Hematopoietic multipotent progenitor cell treated with erythropoietin and hydrocortisone succinate and interleukin-3 and kit ligand, for 17 days (in vitro differentiated cells): ENCODE measurements around the gene TRMT2A.
"Not testable (repeated sequence)": the region's sequence is repeated elsewhere in the genome, so short reads cannot be mapped to it uniquely, and the experiment has no call there.

ENCODE experiments used
- DNase-seq: peaks from one replicate; pipeline ENCODE4 v3.0.0-alpha.2; 2015; ENCODE audit warnings: low spot score

The TRMT2A gene, protein sequence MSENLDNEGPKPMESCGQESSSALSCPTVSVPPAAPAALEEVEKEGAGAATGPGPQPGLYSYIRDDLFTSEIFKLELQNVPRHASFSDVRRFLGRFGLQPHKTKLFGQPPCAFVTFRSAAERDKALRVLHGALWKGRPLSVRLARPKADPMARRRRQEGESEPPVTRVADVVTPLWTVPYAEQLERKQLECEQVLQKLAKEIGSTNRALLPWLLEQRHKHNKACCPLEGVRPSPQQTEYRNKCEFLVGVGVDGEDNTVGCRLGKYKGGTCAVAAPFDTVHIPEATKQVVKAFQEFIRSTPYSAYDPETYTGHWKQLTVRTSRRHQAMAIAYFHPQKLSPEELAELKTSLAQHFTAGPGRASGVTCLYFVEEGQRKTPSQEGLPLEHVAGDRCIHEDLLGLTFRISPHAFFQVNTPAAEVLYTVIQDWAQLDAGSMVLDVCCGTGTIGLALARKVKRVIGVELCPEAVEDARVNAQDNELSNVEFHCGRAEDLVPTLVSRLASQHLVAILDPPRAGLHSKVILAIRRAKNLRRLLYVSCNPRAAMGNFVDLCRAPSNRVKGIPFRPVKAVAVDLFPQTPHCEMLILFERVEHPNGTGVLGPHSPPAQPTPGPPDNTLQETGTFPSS

GRCh38 chr22:20116951-20117632, at the start of gene TRMT2A:
TSS of gene TRMT2A (minus strand) at chr22:20117226. CDS start at chr22:20116906, 320 bp downstream.
- DNase-seq, result peak; percentile 82

DNA sequence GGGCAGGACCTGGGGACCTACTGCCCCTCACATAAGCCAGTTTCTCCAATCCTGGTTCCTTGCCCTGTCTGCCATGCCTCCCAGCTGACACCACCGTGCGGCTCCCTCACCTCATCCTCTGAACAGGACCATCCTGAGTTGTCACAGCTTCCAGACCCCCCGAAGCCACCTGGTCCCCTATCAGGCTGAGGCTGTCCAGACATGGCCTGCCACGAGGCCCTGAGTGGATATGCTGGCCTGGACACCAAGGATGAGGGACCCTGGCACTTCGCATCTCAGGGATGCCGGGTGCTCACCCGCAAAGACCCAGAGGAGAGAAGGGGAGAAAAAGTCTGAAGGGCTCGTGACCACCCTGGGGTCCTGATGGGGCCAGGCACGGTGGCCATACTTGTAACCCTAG, 49.7 kb upstream of the TRMT2A start:
- DNase-seq, result no peak

DNA sequence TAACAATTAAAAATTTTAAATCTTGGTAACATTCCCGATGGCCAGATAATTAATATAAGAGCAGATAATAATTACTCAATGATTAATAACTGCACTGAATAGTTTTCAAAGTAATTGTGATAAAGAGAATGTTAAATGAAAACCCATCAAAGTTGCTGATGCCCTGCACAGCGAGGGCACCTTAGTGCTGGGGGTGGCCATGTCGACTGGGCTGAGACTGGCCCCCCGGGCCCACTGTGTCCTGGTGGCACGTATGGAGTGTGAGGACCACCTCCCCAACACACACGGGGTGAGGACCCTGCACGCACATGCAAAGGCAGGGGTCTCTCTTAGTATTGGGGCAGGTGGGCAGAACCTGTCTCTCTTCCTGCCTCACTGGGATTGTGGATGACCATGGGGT, 48.9 kb upstream of the TRMT2A start:
- no peak for DNase-seq

- no peak for DNase-seq
Observed at GRCh38 chr22:20165421-20165820, 48.4 kb upstream of the TRMT2A start.

DNA sequence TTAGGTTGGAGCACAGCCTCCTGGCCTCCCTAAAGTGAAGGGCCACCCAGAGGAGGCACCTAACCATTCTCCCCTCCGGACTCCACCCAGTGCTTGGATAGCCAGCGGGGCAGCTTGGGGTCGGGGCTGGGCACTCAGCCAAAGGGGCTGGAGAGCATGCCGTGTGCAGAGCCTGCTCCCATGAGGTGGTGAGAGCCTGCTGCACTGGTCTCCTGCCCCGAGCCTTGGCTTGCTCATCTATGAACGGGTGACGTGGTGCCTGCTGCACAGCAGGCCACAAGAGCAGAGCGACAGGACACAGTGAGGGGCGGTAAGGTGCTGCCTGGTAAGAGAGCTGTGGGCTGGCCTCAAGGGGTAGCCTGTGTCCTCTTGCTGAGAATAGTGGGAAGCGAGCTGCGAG, 47.8 kb upstream of the TRMT2A start:
- DNase-seq, result no peak

DNA sequence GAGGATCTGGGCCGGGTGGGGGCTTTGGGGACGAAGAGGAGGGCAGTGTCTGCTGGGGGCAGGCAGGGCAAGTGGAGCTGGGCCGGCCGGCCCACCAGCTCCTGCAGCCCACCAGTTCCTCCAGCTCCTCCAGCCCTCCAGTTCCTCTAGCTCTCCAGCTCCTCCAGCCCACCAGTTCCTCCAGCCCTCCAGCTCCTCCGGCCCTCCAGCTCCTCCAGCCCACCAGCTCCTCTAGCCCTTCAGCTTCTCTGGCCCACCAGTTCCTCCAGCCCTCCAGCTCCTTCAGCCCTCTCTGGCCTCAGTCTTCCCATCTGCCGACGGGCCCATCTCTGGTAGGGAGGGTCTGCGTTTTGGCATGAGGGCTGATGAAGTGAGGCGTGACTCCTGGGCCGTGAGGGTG, 43.0 kb upstream of the TRMT2A start:
- no peak for DNase-seq

DNA sequence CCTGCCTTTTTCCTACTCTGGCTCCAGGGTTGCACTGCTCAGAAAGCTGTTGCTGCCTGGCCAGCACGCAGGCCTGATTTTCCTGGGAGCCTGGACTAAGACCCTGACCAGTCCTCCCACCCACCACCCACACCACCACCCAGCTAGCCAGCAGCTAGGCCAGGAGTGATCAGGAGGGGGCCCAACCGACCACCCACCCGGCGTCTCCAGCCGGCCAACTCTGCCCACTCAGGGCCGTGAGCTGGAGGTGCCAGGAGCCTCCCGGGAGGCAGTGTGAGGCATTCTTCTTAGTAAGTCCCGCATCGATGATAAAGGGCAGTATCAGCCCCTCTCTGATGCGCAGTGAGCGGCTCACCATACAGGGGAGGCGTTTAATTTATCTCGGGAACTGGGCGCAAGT, 42.5 kb upstream of the TRMT2A start:
- DNase-seq, result not testable (repeated sequence)

- DNase-seq, result no peak
Observed at GRCh38 chr22:20159076-20159475, 42.0 kb upstream of the TRMT2A start.

GRCh38 chr22:20158391-20159036, 41.5 kb upstream of the TRMT2A start:
- DNase-seq, result no peak

GRCh38 chr22:20157430-20158183, 40.6 kb upstream of the TRMT2A start:
- DNase-seq, result no peak

GRCh38 chr22:20156611-20157429, 39.8 kb upstream of the TRMT2A start:
- DNase-seq, result peak; percentile 77

GRCh38 chr22:20156042-20156389, 39.0 kb upstream of the TRMT2A start:
- DNase-seq, result no peak

- no peak for DNase-seq
Observed at GRCh38 chr22:20155330-20156041, 38.5 kb upstream of the TRMT2A start.

DNA sequence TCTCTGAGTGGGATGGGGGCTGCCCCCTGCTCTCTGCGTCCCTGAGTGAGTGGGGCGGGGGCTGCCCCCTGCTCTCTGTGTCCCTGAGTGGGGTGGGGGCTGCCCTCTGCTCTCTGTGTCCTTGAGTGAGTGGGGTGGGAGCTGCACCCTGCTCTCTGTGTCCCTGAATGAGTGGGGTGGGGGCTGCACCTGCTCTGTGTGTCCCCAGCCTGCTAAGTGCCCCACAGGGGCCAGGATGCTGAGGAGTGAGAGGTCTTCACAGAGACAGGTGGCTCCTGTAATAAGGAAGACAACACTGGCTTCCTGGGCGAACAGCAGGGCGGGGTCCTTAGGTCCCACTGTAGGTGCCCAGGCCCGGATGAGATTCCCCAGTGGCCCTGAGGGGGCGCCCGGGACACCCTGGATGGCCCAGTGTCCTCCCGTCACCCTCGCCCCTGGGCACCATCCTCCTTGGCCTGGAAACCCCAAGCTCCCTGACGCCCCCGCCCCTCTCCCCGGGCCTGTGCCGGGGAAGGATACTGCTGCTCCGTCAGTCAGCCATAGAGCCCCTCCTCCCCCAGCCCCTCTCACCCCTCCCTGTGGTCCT, 37.7 kb upstream of the TRMT2A start:
- no peak for DNase-seq

DNA sequence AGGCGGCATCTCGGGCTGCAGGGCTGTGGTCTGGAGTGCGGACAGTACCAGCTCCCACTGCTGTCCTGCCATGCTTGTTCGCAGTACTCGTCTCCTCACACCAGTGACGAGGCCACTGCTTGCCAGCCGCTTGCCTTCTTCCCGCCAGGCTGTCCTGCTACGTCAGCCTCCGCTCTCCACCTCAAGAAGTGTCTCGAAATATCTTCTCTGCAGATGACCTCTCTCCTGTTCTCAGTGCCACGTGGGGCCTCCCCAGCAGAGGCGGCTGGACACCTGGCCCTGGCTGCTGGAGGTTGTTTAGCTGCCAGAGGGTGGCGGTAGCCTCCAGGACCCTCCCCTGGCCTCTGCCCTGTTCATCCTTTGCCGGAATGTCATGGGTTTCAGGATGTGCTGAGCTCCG, 36.9 kb upstream of the TRMT2A start:
- no peak for DNase-seq

DNA sequence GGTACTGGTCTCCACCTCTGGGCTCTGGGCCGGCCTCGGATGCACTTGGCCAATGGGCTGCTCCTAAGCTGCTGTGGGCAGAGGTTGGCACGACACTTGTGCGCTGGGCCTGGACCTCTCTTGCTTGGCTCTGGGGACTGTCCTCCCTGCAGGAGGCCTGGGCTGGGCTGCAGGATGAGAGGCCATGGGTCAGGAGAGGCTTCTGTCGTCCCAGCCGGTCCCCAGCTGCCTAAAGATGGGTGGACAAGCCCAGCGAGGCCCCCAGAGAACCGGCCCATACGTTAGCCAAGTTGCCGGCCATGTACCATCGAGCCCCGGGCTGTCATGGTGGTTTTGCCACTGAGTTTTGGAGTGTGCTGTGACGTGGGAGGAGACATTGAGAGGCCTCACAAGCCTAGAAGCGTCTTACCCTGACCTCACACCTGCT, 35.5 kb upstream of the TRMT2A start:
- no peak for DNase-seq

DNA sequence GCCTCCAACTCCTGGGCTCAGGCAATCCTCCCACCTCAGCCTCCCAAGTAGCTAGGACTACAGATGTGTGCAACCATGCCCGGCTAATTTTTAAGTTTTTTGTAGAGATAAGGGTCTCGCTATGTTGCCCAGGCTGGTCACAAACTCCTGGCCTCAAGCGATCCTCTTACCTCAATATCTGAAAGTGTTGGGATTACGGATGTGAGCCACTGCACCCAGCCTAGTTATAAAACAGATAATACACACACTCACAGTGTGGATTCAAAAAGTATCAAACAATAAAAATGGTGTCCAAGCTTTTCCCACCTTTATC, 34.2 kb upstream of the TRMT2A start:
- DNase-seq, result no peak

- DNase-seq, result no peak
Observed at GRCh38 chr22:20150381-20151275, 33.6 kb upstream of the TRMT2A start, which contains the start of gene CCDC188. TSS of gene CCDC188 (minus strand) at chr22:20151055. CDS start at chr22:20150986, 69 bp downstream.
